Measurements from ENCODE around the gene RPL38.

- TF ChIP-seq CTCF (conservative IDR thresholded peaks at IDR 0.05 in 1 of 2, IDR thresholded peaks at IDR 0.05 in 1 of 2; ENCODE audit: low read depth in 1 of 2, low read length in 2 of 2), result no peak
- TF ChIP-seq EZH2 (IDR thresholded peaks at IDR 0.05; ENCODE audit: low read length, missing control alignments), result no peak
These were observed 38.0 kb downstream of the RPL38 start for GRCh38 chr17:74241431-74241830.
